ENCODE data around the gene SLC38A10. TPM values are rescaled to one million over a fixed set of nuclear protein-coding genes. Genes with fewer than 3 reads are reported as not detected.

Gene SLC38A10
- total and polyA plus RNA-seq, 10 of the 15 experiments (the other 5 are each of a cell fraction or from before 2014, with no cell fraction given): 0.52 to 67.9 (median 22.1) TPM

DNA sequence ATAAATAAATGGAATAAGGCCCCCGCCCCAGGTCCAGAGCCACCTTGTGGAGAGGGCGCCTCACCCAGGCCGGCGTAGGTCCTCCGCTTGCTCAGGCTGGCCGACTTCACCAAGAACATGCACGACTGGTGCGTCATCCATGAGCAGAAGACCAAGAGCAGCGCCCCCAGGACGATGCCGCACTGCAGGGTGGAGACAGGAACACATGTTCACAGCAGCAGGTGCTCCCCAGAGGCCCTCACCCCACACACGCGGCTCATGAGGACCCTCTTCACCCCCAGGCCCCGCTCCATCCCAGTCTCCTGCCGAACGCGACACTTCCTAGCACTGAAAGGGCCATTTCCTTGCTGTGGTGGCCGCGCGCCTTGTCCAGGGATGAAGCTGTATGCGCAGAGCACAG, 5.5 kb downstream of the SLC38A10 start (continued):
- TF ChIP-seq, protein P1, sequence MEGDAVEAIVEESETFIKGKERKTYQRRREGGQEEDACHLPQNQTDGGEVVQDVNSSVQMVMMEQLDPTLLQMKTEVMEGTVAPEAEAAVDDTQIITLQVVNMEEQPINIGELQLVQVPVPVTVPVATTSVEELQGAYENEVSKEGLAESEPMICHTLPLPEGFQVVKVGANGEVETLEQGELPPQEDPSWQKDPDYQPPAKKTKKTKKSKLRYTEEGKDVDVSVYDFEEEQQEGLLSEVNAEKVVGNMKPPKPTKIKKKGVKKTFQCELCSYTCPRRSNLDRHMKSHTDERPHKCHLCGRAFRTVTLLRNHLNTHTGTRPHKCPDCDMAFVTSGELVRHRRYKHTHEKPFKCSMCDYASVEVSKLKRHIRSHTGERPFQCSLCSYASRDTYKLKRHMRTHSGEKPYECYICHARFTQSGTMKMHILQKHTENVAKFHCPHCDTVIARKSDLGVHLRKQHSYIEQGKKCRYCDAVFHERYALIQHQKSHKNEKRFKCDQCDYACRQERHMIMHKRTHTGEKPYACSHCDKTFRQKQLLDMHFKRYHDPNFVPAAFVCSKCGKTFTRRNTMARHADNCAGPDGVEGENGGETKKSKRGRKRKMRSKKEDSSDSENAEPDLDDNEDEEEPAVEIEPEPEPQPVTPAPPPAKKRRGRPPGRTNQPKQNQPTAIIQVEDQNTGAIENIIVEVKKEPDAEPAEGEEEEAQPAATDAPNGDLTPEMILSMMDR (IDR thresholded peaks at IDR 0.05 in 2 of 3, conservative IDR thresholded peaks at IDR 0.05 in 1 of 3; ENCODE audit: control insufficient read depth in 2 of 3, extremely low read depth in 1 of 3, insufficient read depth in 1 of 3, low read depth in 3 of 3, low read length in 3 of 3): no peak

DNA sequence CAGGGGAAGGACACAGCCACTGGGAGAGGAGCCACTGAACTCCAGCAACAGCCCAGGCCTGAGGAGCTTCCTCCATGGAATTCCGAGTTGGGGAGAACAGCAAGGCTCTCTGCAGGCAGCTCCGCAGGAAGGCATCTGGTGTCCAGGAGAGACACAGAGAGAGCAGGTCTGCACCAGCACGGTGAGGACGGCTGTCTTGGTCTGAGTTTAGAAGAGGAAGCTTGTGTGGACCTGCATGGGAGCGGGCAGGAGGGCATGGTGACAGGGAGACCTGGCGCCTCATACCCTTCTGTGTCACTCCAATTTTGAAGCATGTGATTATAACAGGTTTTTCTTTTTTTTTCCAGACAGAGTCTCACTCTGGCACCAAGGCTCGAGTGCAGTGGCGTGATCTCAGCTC, 6.4 kb downstream of the SLC38A10 start:
- peaks cover 0 to 4% of the 10 kb centered on the region in 2 experiments; a peak in 2 of 4 replicates for H3K36me3 ChIP-seq (ENCODE audit: control insufficient read depth in 2 of 2, insufficient read depth in 2 of 2, low read length in 1 of 2)
- ATAC-seq: no peak
- H3K4me1 ChIP-seq (ENCODE audit: control insufficient read depth, insufficient read depth, low read length): peaks cover 9% of the 10 kb centered on the region
- no peak overlapping the region for H3K4me3 ChIP-seq
- H4K20me1 ChIP-seq (ENCODE audit: control insufficient read depth, insufficient read depth): no peaks in the 10 kb centered on the region
- peaks cover 27% of the 10 kb centered on the region for H3K79me2 ChIP-seq (ENCODE audit: control insufficient read depth, insufficient read depth, low read length)
- no peak overlapping the region for H3K9ac ChIP-seq (ENCODE audit: control insufficient read depth, insufficient read depth, low read length)
- no peak overlapping the region for H2AFZ ChIP-seq (ENCODE audit: control insufficient read depth, low read depth, low read length)
- CTCF ChIA-PET: interaction anchor here (1.9 kb wide), 1 partner anchor 196 kb away, joined by 7 read pairs; no protein-coding TSS in a partner anchor
- SMC1A ChIA-PET (ENCODE audit: uncharacterized antibody, unreplicated experiment): no interaction called here
- in situ Hi-C loops (cut with MboI) (no loop called here), intact Hi-C loops (cut with micrococcal nuclease; ENCODE audit: unreplicated experiment) (no loop called here)
- H3K27me3 ChIP-seq (replicated peaks in 1 of 2; ENCODE audit: control insufficient read depth in 2 of 2, insufficient read depth in 2 of 2, low read length in 1 of 2): no peaks in the 10 kb centered on the region
- WGBS (ENCODE audit: insufficient coverage, insufficient replicate concordance, low lambda C conversion rate, missing lambda C conversion rate): 83% methylated on average over 7 of the region's 8 CpGs
- no peak for DNase-seq (ENCODE audit: low read depth, low spot score)
- RAD21 ChIA-PET (ENCODE audit: unreplicated experiment): no interaction called here
- H3K27ac ChIP-seq (ENCODE audit: control insufficient read depth, insufficient read depth): no peak overlapping the region
- no TSS peak for BruUV-seq (replicated peaks)
- FAIRE-seq: no peak
- H3K9me3 ChIP-seq (replicated peaks; ENCODE audit: control insufficient read depth, insufficient read depth, low read length): no peaks in the 10 kb centered on the region
- no peak overlapping the region for H3K4me2 ChIP-seq (ENCODE audit: control insufficient read depth, insufficient read depth)
- POLR2A ChIA-PET: no interaction called here
- TF ChIP-seq, protein P2, sequence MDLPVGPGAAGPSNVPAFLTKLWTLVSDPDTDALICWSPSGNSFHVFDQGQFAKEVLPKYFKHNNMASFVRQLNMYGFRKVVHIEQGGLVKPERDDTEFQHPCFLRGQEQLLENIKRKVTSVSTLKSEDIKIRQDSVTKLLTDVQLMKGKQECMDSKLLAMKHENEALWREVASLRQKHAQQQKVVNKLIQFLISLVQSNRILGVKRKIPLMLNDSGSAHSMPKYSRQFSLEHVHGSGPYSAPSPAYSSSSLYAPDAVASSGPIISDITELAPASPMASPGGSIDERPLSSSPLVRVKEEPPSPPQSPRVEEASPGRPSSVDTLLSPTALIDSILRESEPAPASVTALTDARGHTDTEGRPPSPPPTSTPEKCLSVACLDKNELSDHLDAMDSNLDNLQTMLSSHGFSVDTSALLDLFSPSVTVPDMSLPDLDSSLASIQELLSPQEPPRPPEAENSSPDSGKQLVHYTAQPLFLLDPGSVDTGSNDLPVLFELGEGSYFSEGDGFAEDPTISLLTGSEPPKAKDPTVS (IDR thresholded peaks at IDR 0.05; ENCODE audit: low read depth, low read length): no peak
- TF ChIP-seq CEBPB (IDR thresholded peaks at IDR 0.05; ENCODE audit: borderline replicate concordance in 1 of 2, low read depth in 2 of 2, low read length in 2 of 2) (no peak), EP300 (IDR thresholded peaks at IDR 0.05; ENCODE audit: borderline replicate concordance in 1 of 2, control insufficient read depth in 1 of 2, low read depth in 2 of 2, low read length in 2 of 2) (no peak), CBFB (IDR thresholded peaks at IDR 0.05; ENCODE audit: low read depth) (no peak), ASH2L (IDR thresholded peaks at IDR 0.05; ENCODE audit: borderline replicate concordance, low read depth) (no peak), IKZF2 (IDR thresholded peaks at IDR 0.05) (no peak), BRCA1 (IDR thresholded peaks at IDR 0.05; ENCODE audit: low read depth, low read length) (no peak), POLR2AphosphoS2 (IDR thresholded peaks at IDR 0.05; ENCODE audit: low read depth, low read length) (no peak), BMI1 (IDR thresholded peaks at IDR 0.05; ENCODE audit: borderline replicate concordance) (no peak)
- TF ChIP-seq, protein P3, sequence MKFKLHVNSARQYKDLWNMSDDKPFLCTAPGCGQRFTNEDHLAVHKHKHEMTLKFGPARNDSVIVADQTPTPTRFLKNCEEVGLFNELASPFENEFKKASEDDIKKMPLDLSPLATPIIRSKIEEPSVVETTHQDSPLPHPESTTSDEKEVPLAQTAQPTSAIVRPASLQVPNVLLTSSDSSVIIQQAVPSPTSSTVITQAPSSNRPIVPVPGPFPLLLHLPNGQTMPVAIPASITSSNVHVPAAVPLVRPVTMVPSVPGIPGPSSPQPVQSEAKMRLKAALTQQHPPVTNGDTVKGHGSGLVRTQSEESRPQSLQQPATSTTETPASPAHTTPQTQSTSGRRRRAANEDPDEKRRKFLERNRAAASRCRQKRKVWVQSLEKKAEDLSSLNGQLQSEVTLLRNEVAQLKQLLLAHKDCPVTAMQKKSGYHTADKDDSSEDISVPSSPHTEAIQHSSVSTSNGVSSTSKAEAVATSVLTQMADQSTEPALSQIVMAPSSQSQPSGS (IDR thresholded peaks at IDR 0.05; ENCODE audit: low read length): no peak
- TF ChIP-seq, protein P4, sequence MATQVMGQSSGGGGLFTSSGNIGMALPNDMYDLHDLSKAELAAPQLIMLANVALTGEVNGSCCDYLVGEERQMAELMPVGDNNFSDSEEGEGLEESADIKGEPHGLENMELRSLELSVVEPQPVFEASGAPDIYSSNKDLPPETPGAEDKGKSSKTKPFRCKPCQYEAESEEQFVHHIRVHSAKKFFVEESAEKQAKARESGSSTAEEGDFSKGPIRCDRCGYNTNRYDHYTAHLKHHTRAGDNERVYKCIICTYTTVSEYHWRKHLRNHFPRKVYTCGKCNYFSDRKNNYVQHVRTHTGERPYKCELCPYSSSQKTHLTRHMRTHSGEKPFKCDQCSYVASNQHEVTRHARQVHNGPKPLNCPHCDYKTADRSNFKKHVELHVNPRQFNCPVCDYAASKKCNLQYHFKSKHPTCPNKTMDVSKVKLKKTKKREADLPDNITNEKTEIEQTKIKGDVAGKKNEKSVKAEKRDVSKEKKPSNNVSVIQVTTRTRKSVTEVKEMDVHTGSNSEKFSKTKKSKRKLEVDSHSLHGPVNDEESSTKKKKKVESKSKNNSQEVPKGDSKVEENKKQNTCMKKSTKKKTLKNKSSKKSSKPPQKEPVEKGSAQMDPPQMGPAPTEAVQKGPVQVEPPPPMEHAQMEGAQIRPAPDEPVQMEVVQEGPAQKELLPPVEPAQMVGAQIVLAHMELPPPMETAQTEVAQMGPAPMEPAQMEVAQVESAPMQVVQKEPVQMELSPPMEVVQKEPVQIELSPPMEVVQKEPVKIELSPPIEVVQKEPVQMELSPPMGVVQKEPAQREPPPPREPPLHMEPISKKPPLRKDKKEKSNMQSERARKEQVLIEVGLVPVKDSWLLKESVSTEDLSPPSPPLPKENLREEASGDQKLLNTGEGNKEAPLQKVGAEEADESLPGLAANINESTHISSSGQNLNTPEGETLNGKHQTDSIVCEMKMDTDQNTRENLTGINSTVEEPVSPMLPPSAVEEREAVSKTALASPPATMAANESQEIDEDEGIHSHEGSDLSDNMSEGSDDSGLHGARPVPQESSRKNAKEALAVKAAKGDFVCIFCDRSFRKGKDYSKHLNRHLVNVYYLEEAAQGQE (IDR thresholded peaks at IDR 0.05; ENCODE audit: low read depth, low read length): no peak
